ENCODE data around the gene KIAA1958. TPM values are rescaled to one million over a fixed set of nuclear protein-coding genes. Genes with fewer than 3 reads are reported as not detected.

Gene KIAA1958
- total and polyA plus RNA-seq, 10 of the 15 experiments (the other 5 are each of a cell fraction or from before 2014, with no cell fraction given), result 0.53 to 8.7 (median 4.0) TPM

DNA sequence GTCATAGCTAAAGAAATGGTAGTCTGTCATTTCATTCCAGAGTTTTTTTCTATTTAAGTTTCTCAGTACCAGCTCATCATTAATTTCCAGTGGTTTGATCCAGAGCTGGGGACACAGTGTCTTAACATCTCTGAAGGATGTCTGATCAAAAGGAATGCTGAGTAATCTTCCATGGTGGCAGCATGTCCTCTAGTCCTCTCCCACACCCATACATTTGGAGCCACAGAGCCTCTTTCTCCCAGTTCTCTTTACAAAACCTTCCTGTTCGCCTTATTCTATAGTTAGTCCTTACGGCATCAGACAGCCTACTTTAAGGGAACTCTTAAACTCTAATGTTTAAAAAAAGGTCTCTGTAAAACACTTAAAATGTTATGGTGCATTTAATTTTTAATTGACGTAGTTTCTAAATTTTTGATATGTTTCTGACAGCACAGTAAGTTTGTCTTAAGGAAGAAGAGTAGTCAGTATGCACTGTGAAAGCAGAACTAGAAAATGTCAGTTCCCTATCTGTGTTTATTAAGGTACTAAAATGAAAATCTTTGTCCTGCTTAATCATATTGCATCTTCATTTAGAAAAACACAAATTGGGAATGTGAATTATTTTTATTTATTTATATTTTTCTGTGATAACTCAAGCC is 134.5 kb downstream of the KIAA1958 start:
- 67% methylated on average over 3 of the region's 3 CpGs for WGBS (ENCODE audit: insufficient coverage, insufficient replicate concordance, low lambda C conversion rate, missing lambda C conversion rate)
- no peaks in the 10 kb centered on the region for H4K20me1 ChIP-seq (ENCODE audit: control insufficient read depth, insufficient read depth)
- no peak overlapping the region for H3K4me3 ChIP-seq
- no peaks in the 10 kb centered on the region for H3K27me3 ChIP-seq (replicated peaks in 1 of 2; ENCODE audit: control insufficient read depth in 2 of 2, insufficient read depth in 2 of 2, low read length in 1 of 2)
- no peaks in the 10 kb centered on the region for H3K79me2 ChIP-seq (ENCODE audit: control insufficient read depth, insufficient read depth, low read length)
- in situ Hi-C loops (cut with MboI), result no loop called here
- H3K36me3 ChIP-seq (ENCODE audit: control insufficient read depth in 2 of 2, insufficient read depth in 2 of 2, low read length in 1 of 2), result peaks cover 0 to 2% of the 10 kb centered on the region in 2 experiments; a peak in 1 of 4 replicates
- ChIA-PET POLR2A (no interaction called here), CTCF (interaction anchor here (0.6 kb wide), 1 partner anchor 120 kb away, joined by 4 read pairs; no protein-coding TSS in a partner anchor), SMC1A (ENCODE audit: uncharacterized antibody, unreplicated experiment) (no interaction called here), RAD21 (ENCODE audit: unreplicated experiment) (no interaction called here)
- no TSS peak for BruUV-seq (replicated peaks)
- H3K9me3 ChIP-seq (replicated peaks; ENCODE audit: control insufficient read depth, insufficient read depth, low read length), result no peaks in the 10 kb centered on the region
- H3K4me2 ChIP-seq (ENCODE audit: control insufficient read depth, insufficient read depth), result no peak overlapping the region
- H3K27ac ChIP-seq (ENCODE audit: control insufficient read depth, insufficient read depth), result no peak overlapping the region
- intact Hi-C loops (cut with micrococcal nuclease; ENCODE audit: unreplicated experiment), result no loop called here
- DNase-seq (ENCODE audit: low read depth, low spot score) (no peak), FAIRE-seq (peak; percentile 74), ATAC-seq (0 out of 3 replicates have a peak, but pooled peaks have one; percentile 32)
- H3K4me1 ChIP-seq (ENCODE audit: control insufficient read depth, insufficient read depth, low read length), result no peaks in the 10 kb centered on the region
- no peak overlapping the region for H3K9ac ChIP-seq (ENCODE audit: control insufficient read depth, insufficient read depth, low read length)
- no peak overlapping the region for H2AFZ ChIP-seq (ENCODE audit: control insufficient read depth, low read depth, low read length)
- TF ChIP-seq CHD2 (IDR thresholded peaks at IDR 0.05; ENCODE audit: borderline replicate concordance, low read depth, low read length) (no peak), BCL11A (IDR thresholded peaks at IDR 0.05; ENCODE audit: low read depth, low read length) (no peak), CEBPB (IDR thresholded peaks at IDR 0.05; ENCODE audit: borderline replicate concordance in 1 of 2, low read depth in 2 of 2, low read length in 2 of 2) (no peak), CHD1 (IDR thresholded peaks at IDR 0.05; ENCODE audit: low read depth, low read length) (no peak), EP300 (IDR thresholded peaks at IDR 0.05; ENCODE audit: borderline replicate concordance in 1 of 2, control insufficient read depth in 1 of 2, low read depth in 2 of 2, low read length in 2 of 2) (no peak), NRF1 (conservative IDR thresholded peaks at IDR 0.05; ENCODE audit: low read depth, low read length) (no peak), MYC (IDR thresholded peaks at IDR 0.05; ENCODE audit: insufficient read depth, insufficient read length, insufficient replicate concordance, low read length, severe bottlenecking) (no peak), CBFB (IDR thresholded peaks at IDR 0.05; ENCODE audit: low read depth) (no peak), SIN3A (IDR thresholded peaks at IDR 0.05; ENCODE audit: low read depth, low read length) (no peak), RUNX3 (IDR thresholded peaks at IDR 0.05; ENCODE audit: low read length) (no peak), NR2C1 (IDR thresholded peaks at IDR 0.05) (no peak), ZBED1 (IDR thresholded peaks at IDR 0.05; ENCODE audit: borderline replicate concordance) (no peak), YY1 (IDR thresholded peaks at IDR 0.05; ENCODE audit: low read depth, low read length) (no peak), ZNF217 (IDR thresholded peaks at IDR 0.05) (no peak)
- TF ChIP-seq, protein P1, sequence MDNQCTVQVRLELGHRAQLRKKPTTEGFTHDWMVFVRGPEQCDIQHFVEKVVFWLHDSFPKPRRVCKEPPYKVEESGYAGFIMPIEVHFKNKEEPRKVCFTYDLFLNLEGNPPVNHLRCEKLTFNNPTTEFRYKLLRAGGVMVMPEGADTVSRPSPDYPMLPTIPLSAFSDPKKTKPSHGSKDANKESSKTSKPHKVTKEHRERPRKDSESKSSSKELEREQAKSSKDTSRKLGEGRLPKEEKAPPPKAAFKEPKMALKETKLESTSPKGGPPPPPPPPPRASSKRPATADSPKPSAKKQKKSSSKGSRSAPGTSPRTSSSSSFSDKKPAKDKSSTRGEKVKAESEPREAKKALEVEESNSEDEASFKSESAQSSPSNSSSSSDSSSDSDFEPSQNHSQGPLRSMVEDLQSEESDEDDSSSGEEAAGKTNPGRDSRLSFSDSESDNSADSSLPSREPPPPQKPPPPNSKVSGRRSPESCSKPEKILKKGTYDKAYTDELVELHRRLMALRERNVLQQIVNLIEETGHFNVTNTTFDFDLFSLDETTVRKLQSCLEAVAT (IDR thresholded peaks at IDR 0.05), result no peak

All from GM12878 (cell line).